Endodermal cell (in vitro differentiated cells): ENCODE measurements around the gene ADGRL3. TPM values are rescaled to one million over a fixed set of nuclear protein-coding genes. Genes with fewer than 3 reads are reported as not detected.

Experiments used
- DNase-seq: peaks from one replicate; pipeline ENCODE4 v3.0.0-alpha.2; 2017
- H3K27ac ChIP-seq: 2 replicates; pipeline ENCODE4 v1.5.1; 2013; ENCODE audit warnings: mild to moderate bottlenecking, low read depth, low read length, moderate library complexity
- H3K27me3 ChIP-seq: 2 replicates; pipeline ENCODE4 v1.6.1; 2013; ENCODE audit warnings: mild to moderate bottlenecking, low read length, moderate library complexity; ENCODE audit not compliant: insufficient read depth, control insufficient read depth, poor library complexity, severe bottlenecking
- H3K36me3 ChIP-seq: 2 replicates; pipeline ENCODE4 v1.7.0; 2013; ENCODE audit warnings: mild to moderate bottlenecking, low read length, moderate library complexity; ENCODE audit not compliant: control insufficient read depth, insufficient read depth
- H3K4me1 ChIP-seq: one replicate; pipeline ENCODE4 v1.7.0; 2013; ENCODE audit warnings: low read length; ENCODE audit not compliant: control insufficient read depth, insufficient read depth
- H3K4me3 ChIP-seq: 2 replicates; pipeline ENCODE4 v1.5.1; 2013; ENCODE audit warnings: mild to moderate bottlenecking, low read length, moderate library complexity
- H3K9ac ChIP-seq: 2 replicates; pipeline ENCODE4 v1.6.1; 2013; ENCODE audit warnings: mild to moderate bottlenecking, low read length, moderate library complexity; ENCODE audit not compliant: poor library complexity, severe bottlenecking; ENCODE audit errors: extremely low read depth
- H3K9me3 ChIP-seq: 2 replicates; pipeline ENCODE4 v1.6.1; 2013; ENCODE audit warnings: mild to moderate bottlenecking, low read length, moderate library complexity; ENCODE audit not compliant: control insufficient read depth
- H3K27ac Mint-ChIP-seq: 2 replicates; pipeline ENCODE4 v1.8.0; 2020; ENCODE audit warnings: mixed read lengths
- H3K27me3 Mint-ChIP-seq: 2 replicates; pipeline ENCODE4 v1.8.0; 2021; ENCODE audit warnings: mild to moderate bottlenecking, mixed read lengths; ENCODE audit not compliant: insufficient read depth
- H3K36me3 Mint-ChIP-seq: 2 replicates; pipeline ENCODE4 v1.8.0; 2020; ENCODE audit warnings: low read depth, mixed read lengths
- H3K4me1 Mint-ChIP-seq: 2 replicates; pipeline ENCODE4 v1.8.0; 2020; ENCODE audit warnings: mixed read lengths
- H3K4me3 Mint-ChIP-seq: 2 replicates; pipeline ENCODE4 v1.8.0; 2020; ENCODE audit warnings: mild to moderate bottlenecking, moderate library complexity, mixed read lengths
- H3K9me3 Mint-ChIP-seq: 2 replicates; pipeline ENCODE4 v1.8.0; 2020; ENCODE audit warnings: mild to moderate bottlenecking, mixed read lengths
- CTCF ChIP-seq: fragments of 200-600 bp; sonication (generic); conservative IDR thresholded peaks from 2 replicates; pipeline ENCODE4 v1.5.0; 2021; ENCODE audit warnings: antibody characterized with exemption, mild to moderate bottlenecking
- WGBS, 2 experiments: methylation state at CpG; one replicate each; pipeline versions ENCODE4 v1.1.5 to v1.1.7; 2013; ENCODE audit warnings: missing lambda C conversion rate in 2 of 2, mixed read lengths in 1 of 2; ENCODE audit not compliant: insufficient coverage in 1 of 2, insufficient read length in 1 of 2; 5-methylcytosine and 5-hydroxymethylcytosine counted together
- total RNA-seq, 2 donors: library from RNA; stranded (reverse); fragmentation: NEBNext Ultra II Directional in 1 of 2; extraction: Animal tissue kit (Norgen Biotek cat#: 25700) in 1 of 2; gene quantifications; 2 replicates in 1 of 2; 3 replicates in 1 of 2; pipeline ENCODE4 v1.2.1, GENCODE V29; 2021

ADGRL3 gene
- total RNA-seq, 2 donors from 2014 or later: 9.9 to 10.3 TPM

GRCh38 chr4:61919561-61919960 is 719.4 kb downstream of the ADGRL3 start:
- Mint-ChIP-seq H3K36me3 (no peaks in the 10 kb centered on the region), H3K4me3 (no peak overlapping the region), H3K27ac (no peak overlapping the region), H3K4me1 (peaks cover 21% of the 10 kb centered on the region), H3K9me3 (no peaks in the 10 kb centered on the region), H3K27me3 (no peaks in the 10 kb centered on the region)
- Histone ChIP-seq H3K4me3 (no peak overlapping the region), H3K36me3 (no peaks in the 10 kb centered on the region), H3K9ac (no peak overlapping the region), H3K4me1 (no peaks in the 10 kb centered on the region), H3K9me3 (no peaks in the 10 kb centered on the region), H3K27ac (peak overlapping the region; percentile 51), H3K27me3 (no peaks in the 10 kb centered on the region)
- no peak for TF ChIP-seq CTCF
- DNase-seq: no peak
- WGBS, 2 experiments: 95 to 100% methylated on average over 1 to 2 of the region's 3 CpGs

- Mint-ChIP-seq H3K4me3 (no peak overlapping the region), H3K27ac (no peak overlapping the region), H3K27me3 (no peaks in the 10 kb centered on the region), H3K9me3 (no peaks in the 10 kb centered on the region), H3K36me3 (no peaks in the 10 kb centered on the region), H3K4me1 (peaks cover 21% of the 10 kb centered on the region)
- Histone ChIP-seq H3K27me3 (no peaks in the 10 kb centered on the region), H3K4me1 (no peaks in the 10 kb centered on the region), H3K9me3 (no peaks in the 10 kb centered on the region), H3K36me3 (no peaks in the 10 kb centered on the region), H3K9ac (no peak overlapping the region), H3K27ac (no peak overlapping the region), H3K4me3 (no peak overlapping the region)
- WGBS, 2 experiments: 13% methylated on average over 1 of the region's 2 CpGs; no CpG with 5 or more reads in 1 of the 2 experiments
- TF ChIP-seq CTCF: no peak
- DNase-seq: no peak
Measured at GRCh38 chr4:61921920-61922319, 721.8 kb downstream of the ADGRL3 start.

- Mint-ChIP-seq H3K27ac (no peak overlapping the region), H3K36me3 (no peaks in the 10 kb centered on the region), H3K4me3 (no peak overlapping the region), H3K4me1 (peaks cover 21% of the 10 kb centered on the region), H3K9me3 (no peaks in the 10 kb centered on the region), H3K27me3 (no peaks in the 10 kb centered on the region)
- no peak overlapping the region for H3K4me3 ChIP-seq
- 89 to 95% methylated on average over 2 to 4 of the region's 4 CpGs for WGBS, 2 experiments
- no peaks in the 10 kb centered on the region for H3K9me3 ChIP-seq
- H3K27ac ChIP-seq: no peak overlapping the region
- H3K27me3 ChIP-seq: no peaks in the 10 kb centered on the region
- no peak for TF ChIP-seq CTCF
- H3K9ac ChIP-seq: no peak overlapping the region
- no peaks in the 10 kb centered on the region for H3K4me1 ChIP-seq
- H3K36me3 ChIP-seq: no peaks in the 10 kb centered on the region
- no peak for DNase-seq
Measured at GRCh38 chr4:61922766-61923165, 722.6 kb downstream of the ADGRL3 start.
